ENCODE measurements around the gene EVI2B. TPM values are rescaled to one million over a fixed set of nuclear protein-coding genes. Genes with fewer than 3 reads are reported as not detected.
"Not testable (repeated sequence)": the region's sequence is repeated elsewhere in the genome, so short reads cannot be mapped to it uniquely, and the experiment has no call there.

Gene EVI2B
- total RNA-seq, 2 donors from 2014 or later: 106 TPM

- H3K9me3 ChIP-seq (ENCODE audit: control insufficient read depth, low read length, poor library complexity, severe bottlenecking): no peaks in the 10 kb centered on the region
- H3K4me3 Mint-ChIP-seq: peak within 1 kb of the TSS; percentile 96
- peaks cover 6% of the 10 kb centered on the region for H3K36me3 Mint-ChIP-seq (ENCODE audit: low read depth)
- peak within 1 kb of the TSS; percentile 100 for H3K27ac Mint-ChIP-seq
- peak; percentile 89 for ATAC-seq
- H3K4me1 Mint-ChIP-seq: peaks cover 26% of the 10 kb centered on the region
- DNase-seq: peak; percentile 48 to 67 (median 50)
- no peaks in the 10 kb centered on the region for H3K27me3 Mint-ChIP-seq
Measured at GRCh38 chr17:31321481-31321880, 7.6 kb upstream of the EVI2B start, which contains the start of gene EVI2A. EVI2A (minus strand) TSS chr17:31321622; CDS start chr17:31319013, 2,609 bp downstream.

GRCh38 chr17:31320791-31321190 is 6.9 kb upstream of the EVI2B start:
- peaks cover 6% of the 10 kb centered on the region for H3K36me3 Mint-ChIP-seq (ENCODE audit: low read depth)

GRCh38 chr17:31320241-31320640 is 6.4 kb upstream of the EVI2B start:
- Mint-ChIP-seq H3K27ac (peak overlapping the region; percentile 100), H3K4me3 (peak overlapping the region; percentile 96), H3K4me1 (peaks cover 26% of the 10 kb centered on the region), H3K36me3 (ENCODE audit: low read depth) (peaks cover 6% of the 10 kb centered on the region), H3K27me3 (no peaks in the 10 kb centered on the region)
- no peak for DNase-seq
- H3K9me3 ChIP-seq (ENCODE audit: control insufficient read depth, low read length, poor library complexity, severe bottlenecking): no peaks in the 10 kb centered on the region
- ATAC-seq: no peak

More at GRCh38 chr17:31320791-31321190, 6.9 kb upstream of the EVI2B start:
- H3K4me1 Mint-ChIP-seq: peaks cover 26% of the 10 kb centered on the region
- ATAC-seq: no peak
- peak overlapping the region; percentile 100 for H3K27ac Mint-ChIP-seq
- DNase-seq: no peak
- no peaks in the 10 kb centered on the region for H3K27me3 Mint-ChIP-seq
- H3K4me3 Mint-ChIP-seq: peak overlapping the region; percentile 96
- no peaks in the 10 kb centered on the region for H3K9me3 ChIP-seq (ENCODE audit: control insufficient read depth, low read length, poor library complexity, severe bottlenecking)

- Mint-ChIP-seq H3K36me3 (ENCODE audit: low read depth) (peaks cover 6% of the 10 kb centered on the region), H3K4me3 (peak overlapping the region; percentile 96), H3K27me3 (no peaks in the 10 kb centered on the region), H3K4me1 (peaks cover 29% of the 10 kb centered on the region), H3K27ac (peak overlapping the region; percentile 100)
- DNase-seq: no peak
- no peaks in the 10 kb centered on the region for H3K9me3 ChIP-seq (ENCODE audit: control insufficient read depth, low read length, poor library complexity, severe bottlenecking)
- ATAC-seq: no peak
Measured at GRCh38 chr17:31318851-31319661, 5.2 kb upstream of the EVI2B start.

GRCh38 chr17:31318298-31318801 is 4.5 kb upstream of the EVI2B start:
- Mint-ChIP-seq H3K27ac (peak overlapping the region; percentile 100), H3K36me3 (ENCODE audit: low read depth) (peaks cover 6% of the 10 kb centered on the region), H3K4me1 (peaks cover 27% of the 10 kb centered on the region), H3K27me3 (no peaks in the 10 kb centered on the region), H3K4me3 (peak overlapping the region; percentile 96)
- peak in 2 of 3 donors; percentile 34 to 48 for DNase-seq
- ATAC-seq: peak; percentile 47
- no peaks in the 10 kb centered on the region for H3K9me3 ChIP-seq (ENCODE audit: control insufficient read depth, low read length, poor library complexity, severe bottlenecking)

GRCh38 chr17:31314782-31315100 is 887 bp upstream of the EVI2B start:
- no peaks in the 10 kb centered on the region for H3K27me3 Mint-ChIP-seq
- no peaks in the 10 kb centered on the region for H3K9me3 ChIP-seq (ENCODE audit: control insufficient read depth, low read length, poor library complexity, severe bottlenecking)
- peaks cover 35% of the 10 kb centered on the region for H3K4me1 Mint-ChIP-seq

GRCh38 chr17:31312223-31312622 is 1.6 kb downstream of the EVI2B start:
- peak in 2 of 3 donors; percentile 14 to 30 for DNase-seq
- not testable (repeated sequence) for ATAC-seq; H3K9me3 ChIP-seq (ENCODE audit: control insufficient read depth, low read length, poor library complexity, severe bottlenecking); H3K27me3 Mint-ChIP-seq; H3K36me3 Mint-ChIP-seq (ENCODE audit: low read depth)
- Mint-ChIP-seq H3K4me3 (peak overlapping the region; percentile 93), H3K27ac (peak overlapping the region; percentile 100), H3K4me1 (peaks cover 38% of the 10 kb centered on the region)

More at GRCh38 chr17:31314782-31315100, 887 bp upstream of the EVI2B start:
- ATAC-seq (no peak), DNase-seq (no peak)
- Mint-ChIP-seq H3K36me3 (ENCODE audit: low read depth) (peaks cover 10% of the 10 kb centered on the region), H3K27ac (peak overlapping the region; percentile 100), H3K4me3 (peak overlapping the region; percentile 62)

- DNase-seq: no peak
- peaks cover 40% of the 10 kb centered on the region for H3K4me1 Mint-ChIP-seq
- H3K36me3 Mint-ChIP-seq (ENCODE audit: low read depth): peaks cover 8% of the 10 kb centered on the region
- ATAC-seq: no peak
- no peaks in the 10 kb centered on the region for H3K9me3 ChIP-seq (ENCODE audit: control insufficient read depth, low read length, poor library complexity, severe bottlenecking)
- H3K27ac Mint-ChIP-seq: peak overlapping the region; percentile 100
- peak overlapping the region; percentile 93 for H3K4me3 Mint-ChIP-seq
- H3K27me3 Mint-ChIP-seq: no peaks in the 10 kb centered on the region
Measured at GRCh38 chr17:31311526-31311925, 2.3 kb downstream of the EVI2B start.

- no peaks in the 10 kb centered on the region for H3K9me3 ChIP-seq (ENCODE audit: control insufficient read depth, low read length, poor library complexity, severe bottlenecking)
- no peaks in the 10 kb centered on the region for H3K27me3 Mint-ChIP-seq
- H3K36me3 Mint-ChIP-seq (ENCODE audit: low read depth): peaks cover 12% of the 10 kb centered on the region
- peak overlapping the region; percentile 100 for H3K27ac Mint-ChIP-seq
- H3K4me3 Mint-ChIP-seq: peak overlapping the region; percentile 93
- H3K4me1 Mint-ChIP-seq: peaks cover 46% of the 10 kb centered on the region
- DNase-seq (no peak), ATAC-seq (peak; percentile 21)
Measured at GRCh38 chr17:31310886-31311285, 3.0 kb downstream of the EVI2B start.

GRCh38 chr17:31310260-31310659 is 3.6 kb downstream of the EVI2B start:
- peak; percentile 74 for ATAC-seq
- DNase-seq: peak; percentile 25 to 56 (median 26)
- no peaks in the 10 kb centered on the region for H3K27me3 Mint-ChIP-seq
- H3K36me3 Mint-ChIP-seq (ENCODE audit: low read depth): peaks cover 15% of the 10 kb centered on the region
- no peaks in the 10 kb centered on the region for H3K9me3 ChIP-seq (ENCODE audit: control insufficient read depth, low read length, poor library complexity, severe bottlenecking)
- peak overlapping the region; percentile 93 for H3K4me3 Mint-ChIP-seq
- H3K4me1 Mint-ChIP-seq: peaks cover 50% of the 10 kb centered on the region
- H3K27ac Mint-ChIP-seq: peak overlapping the region; percentile 100

GRCh38 chr17:31309556-31309955 is 4.3 kb downstream of the EVI2B start:
- Mint-ChIP-seq H3K4me3 (peak overlapping the region; percentile 93), H3K36me3 (ENCODE audit: low read depth) (peaks cover 20% of the 10 kb centered on the region), H3K4me1 (peaks cover 47% of the 10 kb centered on the region), H3K27ac (peak overlapping the region; percentile 100), H3K27me3 (no peaks in the 10 kb centered on the region)
- ATAC-seq (peak; percentile 41), DNase-seq (no peak)
- no peaks in the 10 kb centered on the region for H3K9me3 ChIP-seq (ENCODE audit: control insufficient read depth, low read length, poor library complexity, severe bottlenecking)

GRCh38 chr17:31308372-31309334 is 5.2 kb downstream of the EVI2B start:
- peak overlapping the region; percentile 100 for H3K27ac Mint-ChIP-seq
- H3K9me3 ChIP-seq (ENCODE audit: control insufficient read depth, low read length, poor library complexity, severe bottlenecking): no peaks in the 10 kb centered on the region
- no peaks in the 10 kb centered on the region for H3K27me3 Mint-ChIP-seq
- DNase-seq (no peak), ATAC-seq (peak; percentile 50)
- H3K36me3 Mint-ChIP-seq (ENCODE audit: low read depth): peaks cover 23% of the 10 kb centered on the region
- peak overlapping the region; percentile 93 for H3K4me3 Mint-ChIP-seq
- peaks cover 48% of the 10 kb centered on the region for H3K4me1 Mint-ChIP-seq

- Mint-ChIP-seq H3K4me1 (peaks cover 48% of the 10 kb centered on the region), H3K4me3 (peak overlapping the region; percentile 93), H3K27ac (peak overlapping the region; percentile 100), H3K27me3 (no peaks in the 10 kb centered on the region), H3K36me3 (ENCODE audit: low read depth) (peaks cover 25% of the 10 kb centered on the region)
- H3K9me3 ChIP-seq (ENCODE audit: control insufficient read depth, low read length, poor library complexity, severe bottlenecking): no peaks in the 10 kb centered on the region
- DNase-seq (no peak), ATAC-seq (no peak)
Measured at GRCh38 chr17:31307640-31308039, 6.2 kb downstream of the EVI2B start.
